UCSD-AML1 (cell line): Measurements from ENCODE around the gene MACC1.

ENCODE experiments used
- DNase-seq: peaks from one replicate; lab custom pipeline; 2025; ENCODE audit not compliant: unreplicated experiment; lab: John Stamatoyannopoulos, UW

Gene MACC1

GRCh38 chr7:20217193-20217948, at the start of gene MACC1:
MACC1 (minus strand) TSS chr7:20217384; CDS start chr7:20161862, 55,522 bp downstream.
- DNase-seq = peak; percentile 46

- no peak for DNase-seq
Observed at GRCh38 chr7:20264623-20265022, 47.4 kb upstream of the MACC1 start.

DNA sequence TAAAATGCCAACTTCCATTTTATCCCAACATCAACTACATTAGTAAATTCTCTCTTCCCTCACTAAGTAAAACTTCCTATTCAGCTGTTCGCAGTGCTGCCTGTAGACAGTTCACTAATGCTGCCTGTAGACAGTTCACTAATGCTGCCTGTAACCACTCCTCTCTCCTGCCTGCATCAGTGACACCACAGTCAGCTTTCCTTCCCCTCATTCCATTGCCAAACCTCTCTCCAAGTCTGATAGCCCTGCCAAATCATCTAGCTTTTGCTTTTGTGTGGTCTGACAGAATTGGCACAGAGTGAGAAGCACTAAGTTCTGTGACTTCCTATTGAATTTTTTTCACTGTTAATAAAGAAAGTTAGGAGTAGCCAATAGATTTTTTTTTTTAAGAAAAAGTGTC, 43.0 kb upstream of the MACC1 start:
- DNase-seq = no peak

- no peak for DNase-seq
Observed at GRCh38 chr7:20257212-20257611, 40.0 kb upstream of the MACC1 start.

- no peak for DNase-seq
Observed at GRCh38 chr7:20249920-20250319, 32.7 kb upstream of the MACC1 start.

- DNase-seq = no peak
Observed at GRCh38 chr7:20249376-20249775, 32.2 kb upstream of the MACC1 start.

GRCh38 chr7:20246236-20246635, 29.1 kb upstream of the MACC1 start:
- no peak for DNase-seq

GRCh38 chr7:20244334-20245120, 27.3 kb upstream of the MACC1 start:
- DNase-seq = no peak

DNA sequence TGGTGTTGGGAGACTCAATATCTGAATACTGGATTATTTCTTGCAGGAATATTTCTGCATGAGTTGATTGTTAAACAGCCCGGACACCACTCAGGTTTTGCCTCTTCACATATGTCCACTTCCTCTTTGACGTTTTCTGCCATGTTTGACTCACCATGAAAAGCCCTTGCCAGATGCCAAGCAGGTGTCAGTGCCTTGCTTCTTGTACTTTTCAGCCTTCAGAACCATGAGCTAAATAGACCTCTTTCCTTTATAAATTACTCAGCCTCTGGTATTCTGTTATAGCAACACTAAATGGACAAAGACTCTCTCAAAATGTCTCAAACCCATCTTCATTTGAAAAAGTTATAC, 24.7 kb upstream of the MACC1 start:
- DNase-seq = no peak

DNA sequence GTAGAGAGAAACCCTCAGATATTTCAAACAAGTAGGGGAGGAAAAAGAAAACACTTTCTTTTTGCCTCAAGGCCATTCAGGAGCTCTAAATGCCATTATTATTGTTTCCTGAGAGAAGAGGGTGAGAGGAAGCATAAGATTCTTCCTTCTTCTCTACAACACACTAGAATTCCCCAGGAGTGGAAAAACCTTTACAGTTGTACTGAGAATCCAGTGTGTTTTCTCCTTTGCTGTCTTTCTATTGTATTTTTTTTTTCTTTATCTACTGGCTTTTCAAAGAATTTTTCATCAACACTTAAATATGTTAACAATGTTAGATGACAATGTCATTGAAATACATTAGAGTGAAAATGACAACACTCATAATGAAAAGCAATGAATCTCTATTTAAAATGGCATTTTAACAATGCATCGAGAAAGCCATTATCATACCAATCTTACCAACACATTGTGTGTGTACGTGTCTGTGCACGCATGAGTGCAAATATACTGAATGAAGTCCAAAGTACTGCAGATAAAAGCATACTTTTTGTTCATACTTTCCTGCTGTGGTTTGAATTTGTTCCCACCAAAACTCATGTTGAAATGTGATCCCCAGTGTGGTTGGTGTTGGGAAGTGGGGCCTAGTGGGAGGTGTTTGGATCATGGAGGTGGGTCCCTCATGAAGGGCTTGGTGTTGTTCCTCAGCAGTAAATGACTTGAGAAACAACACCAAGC, 24.2 kb upstream of the MACC1 start:
- DNase-seq = no peak

DNA sequence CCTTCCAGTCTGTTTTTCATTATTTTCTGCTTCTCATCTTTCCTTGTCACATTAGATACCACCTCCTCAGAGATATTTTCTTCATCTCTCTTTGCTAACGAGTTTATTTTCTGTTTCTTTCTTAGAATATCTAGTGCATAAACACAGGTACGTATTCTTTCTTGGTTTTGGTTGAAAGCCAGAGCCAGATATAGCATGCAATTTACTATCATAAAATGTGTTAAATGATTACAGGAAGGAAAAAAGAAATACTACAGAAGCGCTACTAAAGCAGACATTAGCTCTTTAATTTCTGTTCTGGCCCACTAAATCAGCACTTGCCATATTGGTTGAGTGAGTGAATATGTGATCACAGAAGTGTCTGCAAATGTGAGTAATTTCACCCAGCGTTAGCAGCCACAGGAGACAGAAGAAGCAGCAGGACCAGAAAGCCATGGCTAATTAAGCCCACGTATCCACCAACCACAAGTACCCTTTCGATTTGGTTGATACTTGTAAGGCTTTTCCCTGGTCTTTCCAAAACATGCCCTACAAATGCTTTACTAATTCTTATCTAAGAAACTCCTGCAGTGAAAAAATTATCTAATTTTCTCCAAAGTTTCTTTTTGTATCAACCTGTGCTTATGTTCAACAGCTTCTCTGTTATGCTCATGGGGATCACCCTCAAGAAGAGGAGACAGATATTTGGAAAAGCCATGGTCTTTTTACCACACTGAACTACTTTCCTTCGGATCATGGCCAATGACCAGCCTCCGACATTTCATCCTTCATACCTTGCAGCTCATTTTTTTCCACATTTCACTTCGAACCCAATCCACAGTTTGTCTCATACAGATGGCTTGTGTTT, 23.1 kb upstream of the MACC1 start:
- no peak for DNase-seq

DNA sequence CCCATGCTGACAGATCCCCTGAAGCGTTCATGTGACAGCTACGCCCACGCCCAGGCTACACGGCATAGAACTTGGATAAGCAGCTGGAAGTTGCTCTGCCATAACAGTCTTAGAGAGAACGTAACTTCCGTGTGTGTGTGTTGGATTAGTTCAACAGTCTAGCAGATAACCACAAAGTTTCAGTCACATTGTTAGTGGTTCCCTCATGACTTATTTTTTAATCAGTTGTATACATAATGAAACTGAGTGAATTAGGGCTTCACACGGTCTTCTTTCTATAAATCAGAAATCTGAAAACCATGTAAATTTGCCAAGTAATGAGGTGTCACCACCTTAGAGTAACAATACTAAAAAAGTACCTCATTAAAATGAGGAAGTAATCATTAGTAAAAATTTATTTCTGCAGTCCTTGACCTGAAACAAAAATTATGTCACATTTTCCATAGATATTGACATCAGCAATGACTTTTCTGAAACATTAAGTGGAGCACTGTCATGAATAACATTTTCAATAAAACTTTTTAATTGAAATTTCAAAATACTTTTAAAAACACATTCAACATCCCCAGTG, 21.7 kb upstream of the MACC1 start:
- DNase-seq = no peak

DNA sequence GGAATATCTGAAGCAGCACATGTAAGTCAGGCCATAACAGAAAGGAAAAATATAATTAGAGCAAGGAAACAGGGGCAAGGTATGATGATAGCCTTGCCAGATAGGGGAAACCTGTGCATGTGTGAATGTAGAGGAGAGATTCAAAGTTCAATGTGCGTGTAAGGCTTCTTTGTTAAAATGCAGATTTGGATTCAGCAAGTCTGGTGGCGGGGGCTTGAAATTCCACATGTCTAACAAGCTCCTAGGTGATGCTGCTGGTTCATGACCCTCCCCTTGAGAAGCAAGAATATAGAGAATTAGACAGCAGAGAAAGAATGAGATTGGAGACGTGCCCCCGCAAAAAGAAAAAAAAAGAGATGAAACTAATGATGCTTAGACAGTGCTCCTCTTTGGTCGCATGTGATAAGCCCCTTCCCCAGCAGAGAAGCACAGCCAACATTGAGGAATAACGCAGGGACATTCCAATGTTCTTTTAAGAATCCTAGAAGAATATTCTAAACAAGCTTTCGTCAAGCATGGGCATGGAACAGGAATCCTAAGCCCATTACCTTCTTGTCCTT, 21.1 kb upstream of the MACC1 start:
- no peak for DNase-seq

- DNase-seq = no peak
Observed at GRCh38 chr7:20237464-20238193, 20.4 kb upstream of the MACC1 start.

- DNase-seq = no peak
Observed at GRCh38 chr7:20236790-20237189, 19.6 kb upstream of the MACC1 start.

- no peak for DNase-seq
Observed at GRCh38 chr7:20236043-20236442, 18.9 kb upstream of the MACC1 start.

- DNase-seq = no peak
Observed at GRCh38 chr7:20235288-20235687, 18.1 kb upstream of the MACC1 start.

DNA sequence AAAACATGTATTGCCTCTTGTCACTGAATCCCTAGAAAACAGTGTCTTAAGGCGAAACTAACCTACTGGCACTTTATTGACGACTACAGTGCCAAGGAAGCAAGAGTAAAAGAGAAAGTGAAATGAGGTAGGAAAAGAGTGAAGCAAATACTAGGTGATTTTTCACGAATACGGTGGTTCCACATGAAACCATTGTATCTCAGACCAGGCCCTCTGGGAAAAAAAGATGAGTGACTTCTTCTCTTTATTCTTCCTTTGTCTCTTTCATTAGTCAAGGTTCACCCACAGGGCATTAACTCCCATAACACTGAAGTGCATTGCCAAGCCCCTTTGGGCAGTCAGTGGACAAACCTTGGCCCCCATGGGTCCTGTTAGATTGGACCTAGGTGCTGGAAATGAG, 16.2 kb upstream of the MACC1 start:
- no peak for DNase-seq

DNA sequence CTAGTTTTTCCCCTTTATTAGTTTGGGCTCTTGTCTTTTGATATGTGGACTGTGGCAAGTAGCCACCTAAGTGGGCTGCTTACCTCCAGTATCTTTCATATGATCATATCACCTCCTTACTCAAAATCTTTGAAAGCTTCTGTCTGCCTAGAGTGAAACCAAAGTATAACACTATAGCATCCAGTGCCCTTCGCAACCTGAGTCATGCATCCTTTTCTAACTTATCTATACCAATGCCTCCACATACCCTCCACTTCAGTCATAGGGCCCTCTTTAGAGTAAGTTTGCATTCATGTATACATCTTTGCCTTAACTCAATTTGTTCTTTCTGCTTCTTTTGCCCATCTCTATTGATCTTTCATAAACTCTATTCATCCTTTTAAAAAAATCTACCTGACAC, 15.7 kb upstream of the MACC1 start:
- DNase-seq = no peak
